ENCODE measurements around the gene SPATA2.

SPATA2 gene

DNA sequence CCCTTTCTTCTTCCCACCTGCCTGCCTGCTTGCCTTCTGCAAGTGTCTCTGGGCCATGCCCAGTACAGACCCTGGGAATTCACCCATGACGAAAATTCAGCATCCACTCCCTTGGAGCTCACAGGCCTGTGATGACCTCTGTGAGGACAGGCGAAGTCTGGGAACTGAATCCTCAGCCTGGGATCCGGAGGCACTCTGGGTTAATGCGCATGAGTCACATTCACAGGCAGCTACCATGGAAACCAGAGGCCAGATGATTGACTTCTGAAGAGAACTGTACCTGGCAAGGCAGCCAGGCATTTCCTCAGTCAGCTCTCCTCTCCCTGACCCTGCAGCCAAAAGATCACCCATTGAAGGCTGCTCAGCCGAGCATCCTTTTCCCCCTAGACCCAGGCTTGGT, 61.7 kb downstream of the SPATA2 start:
- peak in 1 of 2 experiments; percentile 39 for DNase-seq

Data from cerebellar nuclear complex (tissue), 1 donor.